Stimulated activated memory B cell treated with anti-CD40 and anti-IgM and Interleukin-4, amounts not matched to agents 10 μg/mL and 1 μg/mL and 100 μg/mL, for 72 hours (primary cell): Measurements from ENCODE around the gene TDRKH.

Experiments
- ATAC-seq: fragments of 150-1000 bp; cut with Tn5 transposase; 2 replicates; pipeline ENCODE4 v1.10.0; 2021
- H3K27ac Mint-ChIP-seq: one replicate; pipeline ENCODE4 v1.8.0; 2022; ENCODE audit warnings: mild to moderate bottlenecking, mixed read lengths
- H3K27me3 Mint-ChIP-seq: one replicate; pipeline ENCODE4 v1.8.0; 2022; ENCODE audit warnings: mixed read lengths
- H3K36me3 Mint-ChIP-seq: one replicate; pipeline ENCODE4 v1.8.0; 2022; ENCODE audit warnings: mixed read lengths
- H3K4me1 Mint-ChIP-seq: one replicate; pipeline ENCODE4 v1.8.0; 2022; ENCODE audit warnings: mixed read lengths
- H3K4me3 Mint-ChIP-seq: one replicate; pipeline ENCODE4 v1.8.0; 2022; ENCODE audit warnings: mild to moderate bottlenecking, moderate library complexity, mixed read lengths
- H3K9me3 Mint-ChIP-seq: one replicate; pipeline ENCODE4 v1.8.0; 2022; ENCODE audit warnings: mixed read lengths

TDRKH gene

GRCh38 chr1:151790071-151790939, at the start of gene TDRKH:
Gene TDRKH (minus strand): TSS chr1:151790500. CDS start chr1:151783022, 7,478 bp downstream.
- H3K36me3 Mint-ChIP-seq, result no peaks in the 10 kb centered on the region
- no peaks in the 10 kb centered on the region for H3K9me3 Mint-ChIP-seq
- ATAC-seq, result peak; percentile 99
- H3K27ac Mint-ChIP-seq, result peak within 1 kb of the TSS; percentile 86
- peak within 1 kb of the TSS; percentile 94 for H3K4me3 Mint-ChIP-seq
- H3K4me1 Mint-ChIP-seq, result peaks cover 18% of the 10 kb centered on the region
- no peaks in the 10 kb centered on the region for H3K27me3 Mint-ChIP-seq

DNA sequence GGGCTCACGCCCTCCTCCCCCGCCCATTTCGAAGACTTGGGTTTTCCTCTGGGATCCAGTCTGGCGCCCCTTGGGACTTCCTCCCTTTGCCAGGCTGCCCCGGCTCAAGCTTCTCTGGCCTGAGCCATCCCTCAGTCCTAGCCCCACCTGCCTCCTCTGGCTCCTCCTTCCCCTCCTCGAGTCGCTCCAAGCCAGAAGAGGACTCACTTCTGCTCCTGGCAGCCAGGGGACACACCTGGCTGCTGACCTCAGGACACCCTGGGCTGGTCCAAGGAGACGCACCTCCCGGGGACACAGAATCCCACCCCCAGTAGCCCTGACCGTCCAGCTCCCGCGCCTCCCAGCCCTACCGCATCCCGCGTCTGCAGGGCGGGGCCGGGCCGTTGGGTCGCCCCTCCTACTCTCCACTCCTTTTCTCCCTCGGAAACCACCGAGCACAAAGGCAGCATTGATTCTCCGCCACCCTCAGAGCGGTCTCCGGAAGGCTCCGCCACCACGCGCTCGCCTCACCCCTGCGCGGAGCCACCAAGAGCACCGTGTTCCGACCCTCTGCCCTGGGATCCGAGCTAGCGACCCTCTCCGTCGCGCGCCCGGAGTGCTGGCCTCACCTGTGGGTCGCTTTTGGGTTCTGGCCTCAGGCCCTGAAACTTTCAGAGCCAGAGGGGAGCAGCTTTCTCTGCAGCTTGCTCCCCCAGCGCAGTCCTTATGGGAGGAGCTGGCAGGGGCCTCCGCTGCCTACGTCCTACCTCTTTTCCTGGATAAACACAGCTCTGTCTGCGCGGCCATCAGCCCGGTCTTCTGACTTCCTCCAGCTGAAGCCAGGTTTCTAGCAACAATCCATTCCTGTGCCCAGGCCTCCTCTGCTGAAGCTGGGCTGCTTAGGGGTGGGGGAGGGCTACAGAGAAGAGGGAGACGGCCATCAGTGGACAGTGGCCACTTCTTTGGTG, 49.4 kb upstream of the TDRKH start, which contains the start of gene C2CD4D:
C2CD4D (minus strand) TSS at position 364 of the 947 bp plus-strand sequence. CDS start 831 bp downstream, outside the sequence.
- Mint-ChIP-seq H3K4me3 (peak within 1 kb of the TSS; percentile 73), H3K27ac (peak within 1 kb of the TSS; percentile 53), H3K27me3 (peaks cover 29% of the 10 kb centered on the region), H3K4me1 (peaks cover 40% of the 10 kb centered on the region), H3K9me3 (no peaks in the 10 kb centered on the region), H3K36me3 (peaks cover 5% of the 10 kb centered on the region)
- peak; percentile 63 for ATAC-seq

GRCh38 chr1:151839082-151839412, 48.7 kb upstream of the TDRKH start:
- Mint-ChIP-seq H3K4me1 (peaks cover 40% of the 10 kb centered on the region), H3K36me3 (no peaks in the 10 kb centered on the region), H3K27me3 (peaks cover 29% of the 10 kb centered on the region), H3K4me3 (peak overlapping the region; percentile 73), H3K9me3 (no peaks in the 10 kb centered on the region), H3K27ac (peak overlapping the region; percentile 53)
- no peak for ATAC-seq

GRCh38 chr1:151838222-151839081, 48.2 kb upstream of the TDRKH start:
- Mint-ChIP-seq H3K4me1 (peaks cover 39% of the 10 kb centered on the region), H3K27me3 (peaks cover 29% of the 10 kb centered on the region), H3K27ac (peak overlapping the region; percentile 88), H3K36me3 (no peaks in the 10 kb centered on the region), H3K4me3 (peak overlapping the region; percentile 73), H3K9me3 (no peaks in the 10 kb centered on the region)
- peak; percentile 59 for ATAC-seq

GRCh38 chr1:151837884-151838221, 47.6 kb upstream of the TDRKH start:
- Mint-ChIP-seq H3K4me1 (peaks cover 35% of the 10 kb centered on the region), H3K9me3 (no peaks in the 10 kb centered on the region)
- ATAC-seq, result peak; percentile 2

GRCh38 chr1:151837197-151837596, 46.9 kb upstream of the TDRKH start:
- H3K27ac Mint-ChIP-seq, result peak overlapping the region; percentile 88
- no peaks in the 10 kb centered on the region for H3K36me3 Mint-ChIP-seq
- H3K4me3 Mint-ChIP-seq, result peak overlapping the region; percentile 84
- H3K4me1 Mint-ChIP-seq, result peaks cover 35% of the 10 kb centered on the region
- peaks cover 32% of the 10 kb centered on the region for H3K27me3 Mint-ChIP-seq
- ATAC-seq, result no peak
- no peaks in the 10 kb centered on the region for H3K9me3 Mint-ChIP-seq

More at GRCh38 chr1:151837884-151838221, 47.6 kb upstream of the TDRKH start:
- no peaks in the 10 kb centered on the region for H3K36me3 Mint-ChIP-seq
- H3K27ac Mint-ChIP-seq, result peak overlapping the region; percentile 88
- peak overlapping the region; percentile 84 for H3K4me3 Mint-ChIP-seq
- H3K27me3 Mint-ChIP-seq, result peaks cover 29% of the 10 kb centered on the region

DNA sequence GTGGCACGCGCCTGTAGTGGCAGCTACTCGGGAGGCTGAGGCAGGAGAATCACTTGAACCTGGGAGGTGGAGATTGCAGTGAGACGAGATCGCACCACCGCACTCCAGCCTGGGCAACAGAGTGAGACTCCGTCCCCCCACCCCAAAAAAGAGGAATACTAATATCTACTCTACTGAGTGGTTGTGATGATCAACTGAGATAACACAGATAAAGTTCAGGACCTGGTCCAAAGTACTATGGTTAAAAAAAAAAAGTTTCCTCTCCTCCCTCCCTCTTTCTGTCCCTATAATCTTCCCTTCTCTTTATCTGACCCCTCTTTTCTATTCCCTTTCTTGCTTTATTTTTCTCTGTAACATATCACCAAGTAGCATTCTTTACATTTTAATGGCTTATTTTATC, 45.3 kb upstream of the TDRKH start:
- ATAC-seq, result no peak
- Mint-ChIP-seq H3K27me3 (peaks cover 47% of the 10 kb centered on the region), H3K4me3 (no peak overlapping the region), H3K9me3 (no peaks in the 10 kb centered on the region), H3K36me3 (no peaks in the 10 kb centered on the region), H3K27ac (no peak overlapping the region), H3K4me1 (peaks cover 40% of the 10 kb centered on the region)

DNA sequence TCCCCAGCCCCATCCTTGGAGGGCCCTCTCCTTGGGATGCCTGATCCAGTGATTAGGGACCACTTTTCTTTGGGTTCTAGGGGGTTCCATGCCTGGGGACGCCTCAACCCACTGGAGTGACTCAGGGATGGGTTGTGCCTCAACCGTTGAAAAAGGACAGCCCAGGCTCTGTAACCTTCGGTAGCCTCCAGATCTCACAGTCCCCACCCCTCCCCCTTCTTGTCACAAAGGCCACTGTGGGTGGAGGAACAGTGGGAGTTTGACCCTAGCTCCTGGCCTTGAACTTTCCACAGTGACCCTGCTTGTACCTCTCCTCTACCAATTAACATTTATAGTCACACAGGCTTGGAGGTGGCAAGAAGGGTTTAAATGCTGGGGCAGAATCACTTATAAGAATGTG, 43.9 kb upstream of the TDRKH start:
- H3K27me3 Mint-ChIP-seq, result peaks cover 46% of the 10 kb centered on the region
- no peak for ATAC-seq
- no peak overlapping the region for H3K27ac Mint-ChIP-seq
- H3K4me1 Mint-ChIP-seq, result peaks cover 35% of the 10 kb centered on the region
- no peaks in the 10 kb centered on the region for H3K9me3 Mint-ChIP-seq
- no peaks in the 10 kb centered on the region for H3K36me3 Mint-ChIP-seq
- H3K4me3 Mint-ChIP-seq, result no peak overlapping the region

DNA sequence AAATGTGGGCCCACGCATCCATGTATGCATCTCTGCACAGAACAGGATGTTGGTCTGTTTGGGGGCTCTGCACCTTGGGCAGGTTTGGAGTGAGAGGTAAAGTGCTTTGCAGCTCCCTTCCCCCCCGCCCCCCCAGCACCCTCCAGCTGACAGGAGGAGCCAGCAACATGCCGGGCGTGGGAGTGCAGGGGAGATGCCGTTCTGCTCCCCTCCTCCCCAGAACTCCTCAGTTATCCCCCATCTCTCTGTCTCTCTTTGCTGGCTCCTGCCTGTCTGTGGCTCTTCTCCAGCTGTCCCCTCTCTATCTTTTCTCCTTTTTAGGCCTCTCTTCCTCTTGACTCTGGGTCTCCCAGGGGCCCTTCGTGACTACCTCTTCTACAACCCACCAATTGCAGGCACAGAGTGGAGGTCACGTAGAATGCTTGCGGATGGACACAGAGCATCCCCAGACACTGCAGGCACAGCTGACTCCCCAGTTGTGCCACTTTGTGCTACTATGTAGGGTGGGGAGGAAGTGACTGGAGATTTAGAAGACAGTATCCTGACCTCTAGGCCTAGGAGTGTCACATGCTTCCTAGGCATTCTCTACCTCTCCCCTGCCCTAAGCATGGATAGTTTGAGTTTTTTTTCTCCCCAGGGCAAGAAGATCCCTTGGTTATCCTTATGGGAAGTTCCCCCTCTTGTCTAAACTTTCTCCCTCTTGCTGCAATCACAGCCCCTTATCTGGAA, 43.0 kb upstream of the TDRKH start:
- Mint-ChIP-seq H3K27ac (no peak overlapping the region), H3K4me3 (no peak overlapping the region), H3K27me3 (peaks cover 52% of the 10 kb centered on the region), H3K36me3 (no peaks in the 10 kb centered on the region), H3K9me3 (no peaks in the 10 kb centered on the region), H3K4me1 (peaks cover 34% of the 10 kb centered on the region)
- ATAC-seq, result no peak

DNA sequence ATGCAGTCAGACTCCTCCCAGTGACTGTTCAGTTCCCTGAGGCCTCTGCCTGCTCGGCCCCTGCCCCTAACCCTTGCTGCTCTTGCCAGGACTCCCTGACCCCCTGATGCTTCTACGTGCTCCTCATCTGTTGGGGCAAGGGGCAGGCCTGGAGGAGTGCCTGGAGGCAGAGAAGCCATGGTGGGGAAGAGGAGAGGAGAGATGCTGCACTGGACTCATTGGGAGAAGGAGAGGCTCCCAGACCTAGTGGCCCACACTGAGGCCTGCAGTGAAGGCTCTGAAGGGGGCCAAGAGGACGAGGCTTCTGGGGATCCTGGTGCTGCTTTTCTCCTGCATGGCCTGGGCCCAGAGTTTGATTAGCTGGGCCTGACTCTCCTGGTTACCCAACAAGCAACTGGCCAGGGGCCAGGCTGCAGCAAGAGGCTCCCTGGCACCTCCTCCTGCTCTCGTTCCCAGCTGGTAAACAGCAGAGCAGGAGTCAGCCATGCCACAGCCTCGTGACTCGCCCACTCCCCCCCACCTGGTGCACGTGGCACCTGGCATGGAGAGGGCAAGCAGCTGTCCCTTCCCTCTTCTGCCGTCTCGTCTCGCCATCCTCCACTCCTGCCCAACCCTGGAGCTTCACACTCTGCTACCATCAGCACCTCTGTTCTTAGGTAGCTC, 42.1 kb upstream of the TDRKH start:
- Mint-ChIP-seq H3K27me3 (peaks cover 46% of the 10 kb centered on the region), H3K4me1 (peaks cover 30% of the 10 kb centered on the region), H3K27ac (no peak overlapping the region), H3K36me3 (no peaks in the 10 kb centered on the region), H3K4me3 (no peak overlapping the region), H3K9me3 (no peaks in the 10 kb centered on the region)
- ATAC-seq, result no peak

GRCh38 chr1:151831605-151832004, 41.3 kb upstream of the TDRKH start, which contains the start of gene RORC:
Gene RORC (minus strand): TSS chr1:151831802. CDS start chr1:151831764, 38 bp downstream.
- H3K4me3 Mint-ChIP-seq, result no peak within 1 kb of the TSS
- ATAC-seq, result no peak
- peaks cover 22% of the 10 kb centered on the region for H3K4me1 Mint-ChIP-seq
- H3K9me3 Mint-ChIP-seq, result no peaks in the 10 kb centered on the region
- no peaks in the 10 kb centered on the region for H3K36me3 Mint-ChIP-seq
- H3K27me3 Mint-ChIP-seq, result peaks cover 38% of the 10 kb centered on the region
- peak within 1 kb of the TSS; percentile 6 for H3K27ac Mint-ChIP-seq

- Mint-ChIP-seq H3K9me3 (no peaks in the 10 kb centered on the region), H3K27me3 (peaks cover 34% of the 10 kb centered on the region), H3K36me3 (no peaks in the 10 kb centered on the region), H3K4me1 (peaks cover 18% of the 10 kb centered on the region), H3K4me3 (no peak overlapping the region), H3K27ac (peak overlapping the region; percentile 6)
- no peak for ATAC-seq
Observed at GRCh38 chr1:151831256-151831591, 40.9 kb upstream of the TDRKH start.

DNA sequence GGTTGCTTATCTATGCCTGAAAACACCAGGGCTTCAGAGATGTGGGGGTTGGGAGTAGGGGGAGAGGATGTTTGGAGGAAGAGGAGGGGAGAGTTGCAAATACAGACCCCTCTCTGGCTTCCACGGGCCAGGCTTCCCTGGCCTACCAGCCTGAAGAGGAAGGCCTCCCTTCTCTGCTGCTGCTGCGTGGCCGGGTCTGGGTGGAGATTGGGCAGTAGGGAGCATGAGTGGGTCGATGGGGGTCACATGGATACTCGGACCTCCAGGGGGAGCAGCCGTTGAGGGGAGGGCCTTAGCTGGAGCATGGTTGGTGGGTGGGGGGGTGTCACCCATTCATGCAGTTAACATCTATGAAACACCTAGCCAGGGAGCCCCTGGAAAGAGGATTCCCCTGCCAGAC, 39.8 kb upstream of the TDRKH start:
- no peaks in the 10 kb centered on the region for H3K36me3 Mint-ChIP-seq
- no peaks in the 10 kb centered on the region for H3K9me3 Mint-ChIP-seq
- no peak for ATAC-seq
- H3K4me3 Mint-ChIP-seq, result no peak overlapping the region
- peaks cover 32% of the 10 kb centered on the region for H3K27me3 Mint-ChIP-seq
- no peak overlapping the region for H3K27ac Mint-ChIP-seq
- peaks cover 17% of the 10 kb centered on the region for H3K4me1 Mint-ChIP-seq
